Breast epithelium (tissue), 3 donors: Measurements from ENCODE around the gene MAJIN.

ENCODE experiments used
- POLR2A ChIP-seq: fragments of 450-650 bp; IDR thresholded peaks from one replicate; pipeline ENCODE4 v1.6.1; 2016; ENCODE audit warnings: antibody characterized with exemption, mild to moderate bottlenecking, moderate library complexity
- POLR2AphosphoS5 ChIP-seq, 3 donors: sonication (generic); formaldehyde crosslinking; IDR thresholded peaks; one replicate each; pipeline ENCODE4 v1.6.1; 2017; ENCODE audit warnings: antibody characterized with exemption in 3 of 3
- TF ChIP-seq, protein P1 (sequence below), 3 donors: fragments of 450-650 bp; IDR thresholded peaks; one replicate each; pipeline ENCODE4 v1.5.1; 2016 to 2017; ENCODE audit warnings: antibody characterized with exemption in 3 of 3, mild to moderate bottlenecking in 3 of 3, moderate library complexity in 3 of 3

DNA sequence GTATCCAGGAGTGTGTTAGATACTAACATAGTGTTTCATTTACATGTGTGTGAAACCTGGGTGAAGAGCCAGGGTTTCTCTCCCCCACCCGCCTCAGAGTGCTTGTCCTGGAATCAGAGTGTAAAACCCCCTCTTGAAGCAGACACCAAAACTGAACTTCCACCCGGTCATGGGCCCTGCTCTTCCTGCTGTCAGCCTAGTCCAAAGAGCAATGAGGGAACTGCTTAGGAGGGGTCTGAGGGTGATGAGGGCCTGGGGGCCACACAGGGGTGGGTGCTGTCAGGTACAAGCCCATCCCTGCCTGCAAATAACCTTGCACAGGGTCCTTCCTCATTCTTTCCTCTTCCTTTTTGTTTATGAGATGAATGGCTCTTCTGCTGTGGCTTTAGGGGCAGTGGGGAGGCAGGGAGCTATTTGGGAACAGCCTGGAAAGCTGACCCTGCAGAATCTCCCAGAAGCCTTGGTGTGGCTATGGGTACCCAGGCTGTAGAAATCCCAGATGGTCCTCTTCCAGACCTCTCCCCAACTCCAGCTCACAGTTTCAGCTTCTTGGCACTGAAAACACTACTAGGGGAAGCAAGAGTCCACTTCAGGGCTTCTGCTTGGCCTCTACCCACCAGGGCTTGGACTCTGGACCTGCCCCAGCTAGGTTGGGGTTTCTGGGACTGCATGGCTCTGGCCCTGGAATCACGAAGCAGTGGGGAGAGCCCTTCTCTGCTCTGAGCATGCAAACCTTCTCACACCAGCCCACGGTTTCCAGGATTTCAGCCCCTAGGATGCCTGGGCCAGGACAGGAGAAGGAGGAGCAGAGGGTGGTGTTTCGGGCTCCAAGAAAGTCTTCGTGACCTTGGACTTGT, 16.3 kb upstream of the MAJIN start:
- TF ChIP-seq, protein P1, sequence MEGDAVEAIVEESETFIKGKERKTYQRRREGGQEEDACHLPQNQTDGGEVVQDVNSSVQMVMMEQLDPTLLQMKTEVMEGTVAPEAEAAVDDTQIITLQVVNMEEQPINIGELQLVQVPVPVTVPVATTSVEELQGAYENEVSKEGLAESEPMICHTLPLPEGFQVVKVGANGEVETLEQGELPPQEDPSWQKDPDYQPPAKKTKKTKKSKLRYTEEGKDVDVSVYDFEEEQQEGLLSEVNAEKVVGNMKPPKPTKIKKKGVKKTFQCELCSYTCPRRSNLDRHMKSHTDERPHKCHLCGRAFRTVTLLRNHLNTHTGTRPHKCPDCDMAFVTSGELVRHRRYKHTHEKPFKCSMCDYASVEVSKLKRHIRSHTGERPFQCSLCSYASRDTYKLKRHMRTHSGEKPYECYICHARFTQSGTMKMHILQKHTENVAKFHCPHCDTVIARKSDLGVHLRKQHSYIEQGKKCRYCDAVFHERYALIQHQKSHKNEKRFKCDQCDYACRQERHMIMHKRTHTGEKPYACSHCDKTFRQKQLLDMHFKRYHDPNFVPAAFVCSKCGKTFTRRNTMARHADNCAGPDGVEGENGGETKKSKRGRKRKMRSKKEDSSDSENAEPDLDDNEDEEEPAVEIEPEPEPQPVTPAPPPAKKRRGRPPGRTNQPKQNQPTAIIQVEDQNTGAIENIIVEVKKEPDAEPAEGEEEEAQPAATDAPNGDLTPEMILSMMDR (IDR thresholded peaks at IDR 0.05) = no peak
- TF ChIP-seq POLR2AphosphoS5 (IDR thresholded peaks at IDR 0.05) (no peak), POLR2A (no peak)
